Measurements from ENCODE around the gene RBPJ.
"Not testable (repeated sequence)": the region's sequence is repeated elsewhere in the genome, so short reads cannot be mapped to it uniquely, and the experiment has no call there.

RBPJ gene

DNA sequence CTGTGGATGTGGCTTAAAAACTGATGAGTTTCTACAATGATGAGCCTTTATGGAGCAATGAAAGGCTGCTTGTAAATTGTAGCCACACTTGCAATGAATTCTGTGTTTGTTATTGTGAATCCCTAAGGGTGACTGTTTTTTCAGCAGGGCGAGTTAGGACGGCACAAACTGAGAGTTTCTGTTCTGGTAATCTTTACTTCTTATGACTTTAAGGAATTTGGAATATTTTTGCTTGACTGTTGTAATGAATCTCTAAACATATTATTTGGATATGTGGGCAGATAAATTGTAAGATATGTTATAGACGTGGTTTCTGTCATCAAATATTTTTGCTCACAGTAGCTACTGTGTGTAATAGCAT, 22.2 kb downstream of the RBPJ start:
- DNase-seq, result no peak

DNA sequence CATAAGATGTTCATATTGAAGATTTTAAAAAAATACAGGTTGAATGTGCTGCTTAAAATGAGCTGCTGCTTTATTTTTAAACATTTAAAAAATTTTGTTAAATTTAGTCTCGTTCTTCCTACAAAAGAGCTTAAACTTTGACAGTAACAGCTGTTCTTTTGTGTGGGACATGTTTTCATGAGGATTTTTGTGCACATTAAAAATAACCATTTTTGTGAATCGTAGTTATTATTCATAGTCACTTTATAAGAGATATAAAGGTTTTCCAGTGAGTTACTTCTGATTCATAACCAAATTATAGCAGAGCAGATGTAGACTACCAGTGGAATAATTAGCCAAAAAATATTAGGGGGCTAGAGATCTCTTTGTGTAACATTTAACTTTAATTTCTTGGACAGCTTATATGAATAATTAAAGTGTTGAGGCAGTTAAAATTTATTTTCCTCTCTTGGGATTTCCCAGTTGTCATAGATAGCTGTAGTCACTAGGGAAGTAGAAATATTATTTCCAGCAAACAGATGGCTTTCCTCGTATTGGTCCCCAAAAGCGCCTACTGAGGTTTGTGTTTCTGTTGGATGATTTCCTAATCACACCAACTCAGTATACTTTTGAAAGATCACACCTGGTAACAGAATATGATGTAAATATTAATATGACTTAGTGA, 24.2 kb downstream of the RBPJ start:
- no peak for DNase-seq

DNA sequence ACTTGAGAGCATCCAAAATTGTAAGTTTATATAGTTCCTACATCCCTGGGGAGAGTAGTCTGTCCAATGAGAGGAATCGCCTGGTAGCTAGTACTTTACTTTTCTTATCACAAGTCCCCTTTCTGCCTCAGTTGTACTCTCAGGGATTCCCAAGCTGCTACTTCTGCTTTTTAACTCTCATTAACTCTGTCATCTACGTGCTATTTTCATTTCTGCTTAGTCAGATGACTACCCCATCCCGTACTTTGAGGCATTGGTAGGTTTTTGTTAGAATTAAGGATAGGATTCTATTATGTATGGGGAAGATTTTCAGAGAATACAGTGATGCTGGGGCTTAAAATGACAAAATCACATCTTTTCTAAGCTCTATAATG, 24.7 kb downstream of the RBPJ start:
- no peak for DNase-seq

DNA sequence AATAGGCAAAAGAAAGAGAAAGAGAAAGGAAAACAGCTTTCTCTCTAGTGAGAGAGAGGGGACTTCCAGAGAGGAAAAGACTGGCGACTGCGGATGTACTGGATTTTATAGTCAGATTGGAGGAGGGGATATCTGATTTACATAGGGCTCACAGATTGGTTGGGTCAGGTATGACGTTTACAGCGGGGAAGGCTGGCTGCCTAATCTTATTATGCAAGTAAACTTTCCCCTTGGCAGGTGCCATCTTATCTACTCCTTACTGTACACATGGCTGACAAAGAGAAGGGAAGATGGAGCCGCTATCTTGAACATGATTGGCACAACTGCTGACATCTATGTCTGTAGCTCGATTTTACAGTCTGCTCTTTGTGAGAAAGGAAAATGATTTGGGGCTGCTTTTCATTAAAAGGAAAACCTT, 25.4 kb downstream of the RBPJ start:
- DNase-seq, result no peak

DNA sequence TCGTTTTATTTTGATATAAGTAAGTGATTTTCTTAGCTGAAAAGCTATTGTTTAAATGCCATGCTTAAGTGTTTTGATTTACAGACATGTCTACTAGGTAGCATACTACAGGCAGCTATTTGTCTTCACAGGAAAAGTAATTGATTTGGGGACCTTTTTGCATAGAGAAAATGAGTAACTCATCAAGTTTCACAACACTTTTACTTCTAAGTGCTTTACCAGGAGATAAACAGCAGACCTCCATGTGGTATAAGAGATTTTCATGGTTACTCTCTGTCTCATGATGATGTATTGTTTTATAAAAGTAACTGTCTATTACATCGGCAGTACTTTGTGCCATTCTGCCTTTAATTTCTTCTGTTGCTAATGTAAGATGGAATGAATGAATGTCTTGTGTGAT, 28.7 kb downstream of the RBPJ start:
- DNase-seq, result no peak

DNA sequence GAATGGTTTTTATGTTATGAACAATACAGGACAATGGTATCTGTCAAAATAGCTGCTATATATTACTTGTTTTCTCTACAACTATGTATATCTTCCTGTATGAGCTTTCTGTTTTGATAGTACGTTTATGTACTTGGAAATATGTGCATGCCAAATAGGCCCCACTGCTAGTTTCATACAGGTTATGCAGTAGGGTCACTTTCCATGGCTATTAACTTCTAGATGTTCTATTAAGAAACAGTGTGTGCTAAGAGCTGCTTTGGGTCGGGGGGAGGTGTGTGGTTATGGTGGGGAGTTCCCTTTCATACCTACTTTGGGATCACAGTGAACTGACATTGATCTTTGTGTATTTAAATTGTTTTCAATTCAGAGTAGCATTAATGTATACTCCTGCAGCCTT, 30.9 kb downstream of the RBPJ start:
- no peak for DNase-seq

DNA sequence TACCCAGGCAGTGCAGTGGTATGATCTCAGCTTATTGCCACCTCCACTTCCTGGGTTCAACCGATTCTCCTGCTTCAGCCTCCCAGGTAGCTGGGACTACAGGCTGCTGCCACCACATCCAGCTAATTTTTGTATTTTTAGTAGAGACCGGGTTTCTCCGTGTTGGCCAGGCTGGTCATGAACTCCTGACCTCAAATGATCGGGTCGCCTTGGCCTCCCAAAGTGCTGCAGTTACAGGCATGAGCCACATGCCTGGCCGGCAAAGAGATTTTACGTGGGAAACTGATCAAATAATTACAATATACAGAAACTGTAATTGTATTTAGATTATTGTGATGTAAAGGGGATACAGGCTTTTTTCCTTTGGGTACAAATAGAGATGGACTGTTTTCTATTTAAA, 33.7 kb downstream of the RBPJ start:
- DNase-seq, result no peak

DNA sequence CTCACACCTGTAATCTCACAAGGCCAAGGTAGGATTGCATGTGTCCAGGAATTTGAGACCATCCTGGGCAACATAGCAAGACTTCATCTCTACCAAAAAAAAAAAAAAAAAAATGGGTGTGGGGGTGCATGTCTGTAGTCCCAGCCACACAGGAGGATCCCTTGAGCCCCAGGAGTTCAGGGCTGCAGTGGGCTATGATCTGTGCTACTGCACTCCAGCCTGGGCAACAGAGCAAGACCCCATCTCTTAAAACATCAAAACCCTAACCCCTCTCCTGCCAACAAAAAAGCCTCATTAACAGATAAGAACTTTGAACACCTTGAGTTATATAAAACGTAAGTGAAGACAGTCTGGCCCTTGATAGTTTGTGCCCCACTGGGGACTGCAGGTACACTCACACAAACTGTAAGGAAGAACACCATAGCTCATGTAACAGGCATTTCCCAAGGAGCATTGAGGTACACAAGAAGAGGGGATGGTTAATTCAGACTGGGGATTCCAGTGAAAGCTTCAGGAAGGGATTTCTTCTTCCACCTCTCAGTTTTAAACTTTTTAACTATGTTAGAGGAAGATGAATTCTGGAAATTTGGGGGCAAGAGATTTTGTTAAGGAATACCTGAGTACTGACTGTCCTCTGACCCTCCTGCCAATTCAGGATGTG, 34.7 kb downstream of the RBPJ start:
- no peak for DNase-seq

DNA sequence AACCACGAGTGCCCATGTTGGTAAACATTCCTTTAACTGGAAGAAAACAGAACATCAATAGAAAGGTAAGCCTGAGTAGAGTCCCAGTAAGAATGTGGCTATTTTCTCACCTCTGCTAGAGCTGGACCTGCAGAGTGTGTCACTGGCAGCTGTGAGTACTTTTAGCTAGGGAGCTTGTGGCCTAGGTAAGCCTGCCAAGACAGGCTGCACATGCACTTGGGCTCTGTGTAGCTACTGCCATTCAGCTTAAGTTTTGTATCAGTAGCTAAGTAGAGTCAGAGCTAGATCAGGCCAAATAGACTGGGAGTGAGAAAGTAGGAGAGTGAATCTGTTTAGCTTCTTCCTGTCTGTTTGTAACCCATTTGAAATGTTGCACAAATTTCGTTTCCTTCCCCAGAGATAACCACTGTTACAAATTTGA, 35.3 kb downstream of the RBPJ start:
- no peak for DNase-seq

DNA sequence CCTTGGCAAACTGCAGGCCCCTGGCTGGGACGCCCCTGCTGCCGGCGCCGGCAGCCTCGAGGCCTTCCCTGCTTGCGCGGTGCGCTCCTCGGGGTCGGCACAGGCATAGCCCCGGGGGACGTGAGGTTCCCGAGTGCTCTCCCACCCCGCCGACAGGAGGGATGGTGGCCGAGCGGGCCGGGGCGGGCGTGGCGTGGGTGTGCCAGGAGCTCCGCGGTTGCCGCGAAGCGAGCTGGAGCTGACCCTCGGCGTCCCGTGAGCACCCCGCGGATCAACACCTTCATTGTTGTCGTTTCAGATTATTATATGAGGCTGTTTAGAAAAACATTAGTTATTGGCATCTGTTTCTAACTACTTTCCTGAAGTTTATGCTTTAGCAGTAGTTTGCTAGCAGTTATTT, 38.7 kb downstream of the RBPJ start:
- not testable (repeated sequence) for DNase-seq

DNA sequence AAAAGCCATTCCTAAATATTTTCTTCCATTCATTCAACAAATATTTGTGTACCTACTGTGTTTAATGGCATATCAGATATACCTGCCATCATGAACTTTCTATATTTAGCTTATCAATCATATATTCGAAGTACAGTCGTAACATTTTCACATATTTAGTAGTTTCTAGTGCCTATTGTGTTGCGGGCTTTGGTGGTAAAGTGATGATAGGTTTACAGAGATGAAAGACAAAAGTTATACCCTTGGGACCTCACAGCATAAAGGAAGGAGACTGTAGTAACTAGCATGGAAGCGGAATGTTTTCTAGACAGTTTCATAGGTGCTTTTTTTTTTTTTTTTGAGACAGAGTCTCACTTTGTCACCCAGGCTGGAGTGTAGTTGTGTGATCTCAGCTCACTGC, 39.5 kb downstream of the RBPJ start:
- DNase-seq, result no peak

DNA sequence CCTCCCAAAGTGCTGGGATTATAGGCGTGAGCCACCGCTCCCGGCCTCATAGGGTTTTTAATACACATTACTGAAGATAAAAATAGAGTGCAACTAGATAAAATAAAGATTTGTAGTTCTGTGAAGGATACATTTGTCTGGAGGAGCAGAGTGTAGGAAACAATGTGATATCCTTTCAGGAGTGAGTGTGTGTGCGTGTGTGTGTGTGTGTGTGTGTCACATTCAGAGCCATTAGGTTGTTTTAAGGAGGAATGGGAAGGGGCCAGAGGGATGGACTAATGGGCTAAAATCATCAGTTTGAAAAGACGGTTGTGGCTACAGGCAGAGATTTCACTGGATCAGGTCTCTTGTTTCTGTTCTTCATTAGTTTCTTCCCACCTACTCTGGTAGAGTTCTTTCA, 40.0 kb downstream of the RBPJ start:
- no peak for DNase-seq

DNA sequence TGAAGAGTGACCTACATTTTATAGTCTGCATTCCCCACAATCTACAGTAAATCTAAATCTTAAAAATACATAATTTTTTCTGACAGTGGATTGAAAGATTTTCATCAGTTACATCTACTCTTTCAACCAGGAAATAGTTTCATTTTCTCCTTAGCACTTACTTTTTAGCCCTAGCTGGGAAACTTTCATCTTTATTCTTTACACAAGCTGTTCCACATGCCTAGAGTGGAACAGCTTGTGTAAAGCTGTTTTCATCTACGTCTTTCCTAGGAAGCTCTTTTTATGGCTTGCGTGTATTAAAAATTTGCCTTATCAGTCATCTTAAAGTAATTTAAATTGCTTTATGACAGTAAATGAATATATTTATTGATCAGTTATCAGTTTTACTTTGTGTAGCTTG, 40.5 kb downstream of the RBPJ start:
- no peak for DNase-seq

DNA sequence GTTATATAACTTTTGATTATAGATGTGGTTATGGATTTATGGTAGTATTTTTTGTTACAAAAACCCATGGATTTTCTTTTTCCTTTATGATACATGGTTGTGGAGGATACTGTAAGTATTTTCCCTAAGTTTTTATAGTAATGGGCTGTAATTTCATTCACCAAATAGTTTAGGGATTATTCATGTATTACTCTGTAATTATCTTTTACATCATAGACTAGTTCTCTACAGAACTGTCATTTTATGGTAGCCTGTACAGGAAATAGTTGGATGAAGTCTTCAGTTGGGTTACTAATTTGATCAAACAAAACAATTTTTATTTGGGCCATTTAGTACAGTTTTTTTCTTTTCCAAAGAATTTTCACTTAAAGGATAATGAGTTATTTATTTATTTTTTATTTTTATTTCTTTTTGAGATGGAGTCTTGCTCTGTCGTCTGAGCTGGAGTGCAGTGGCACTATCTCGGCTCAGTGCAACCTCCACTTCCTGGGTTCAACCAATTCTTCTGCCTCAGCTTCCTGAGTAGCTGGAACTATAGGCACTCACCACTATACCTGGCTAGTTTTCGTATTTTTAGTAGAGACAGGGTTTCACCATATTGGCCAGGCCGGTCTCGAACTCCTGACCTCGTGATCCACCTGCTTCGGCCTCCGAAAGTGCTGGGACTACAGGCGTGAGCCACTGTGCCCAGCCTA, 42.1 kb downstream of the RBPJ start:
- DNase-seq, result no peak

DNA sequence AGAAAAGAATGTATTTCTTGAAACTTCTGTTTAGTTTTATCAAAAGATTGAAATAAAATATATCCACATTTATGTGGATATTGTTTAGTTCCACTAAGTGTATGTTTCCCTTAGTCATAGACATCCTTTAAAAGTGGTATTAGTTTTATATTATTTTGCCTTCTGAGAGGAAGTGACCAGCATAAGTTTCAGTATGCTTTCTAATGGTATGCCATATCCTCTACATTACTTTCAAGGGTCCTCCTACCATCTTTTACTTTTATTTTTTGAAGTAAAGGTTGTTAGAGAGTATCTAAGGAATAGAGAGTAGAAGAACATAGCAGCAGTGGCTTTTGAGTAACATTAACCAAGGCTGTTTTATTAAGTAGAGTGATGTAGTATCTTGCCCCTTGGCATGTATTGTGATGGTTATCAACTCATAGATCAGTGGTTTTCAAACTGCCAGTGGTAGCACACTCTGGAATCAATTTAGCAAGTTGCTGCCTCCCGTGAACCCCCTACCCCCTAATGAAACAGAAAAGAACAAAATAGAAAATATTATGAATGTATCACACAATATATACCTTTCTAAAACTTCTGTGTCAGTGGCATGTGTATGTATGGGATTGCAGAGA, 44.8 kb downstream of the RBPJ start:
- no peak for DNase-seq

DNA sequence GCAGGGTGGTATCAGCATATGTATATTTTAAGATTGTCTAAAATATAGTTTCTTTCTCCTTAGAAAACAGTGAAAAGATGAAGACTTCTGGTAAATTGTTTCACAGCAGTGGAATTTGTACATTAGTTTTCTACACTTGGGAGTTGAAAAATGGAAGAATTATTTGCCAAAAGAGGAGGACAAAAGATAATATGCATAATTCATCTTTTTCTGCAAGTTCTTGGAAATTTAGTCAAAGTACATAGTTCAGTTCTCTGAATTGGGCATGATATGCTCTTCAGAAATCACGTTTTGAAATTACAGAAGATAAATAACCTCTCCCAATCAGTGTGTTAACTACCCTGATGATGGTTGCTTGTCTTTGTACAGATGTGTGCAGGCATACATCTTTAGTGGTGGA, 47.0 kb downstream of the RBPJ start:
- DNase-seq, result no peak

DNA sequence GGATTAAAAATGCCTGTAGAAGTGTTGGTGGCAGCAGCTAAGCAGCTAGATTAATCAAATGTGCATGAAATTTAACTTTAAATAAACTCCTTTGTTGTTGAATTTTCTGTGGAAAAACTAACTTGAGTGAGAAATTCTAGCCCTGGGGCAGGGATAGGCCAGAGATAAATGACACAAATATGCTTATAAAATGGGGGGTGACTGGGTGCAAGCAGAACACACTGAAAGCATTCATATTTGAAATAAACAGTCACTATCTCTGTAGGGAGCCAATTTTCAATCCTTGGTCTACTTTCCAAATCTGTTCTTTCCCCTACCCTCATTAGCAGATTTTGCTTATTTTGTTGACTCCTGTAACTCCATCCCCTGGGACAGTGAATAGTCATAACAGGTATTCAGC, 47.9 kb downstream of the RBPJ start:
- DNase-seq, result no peak

DNA sequence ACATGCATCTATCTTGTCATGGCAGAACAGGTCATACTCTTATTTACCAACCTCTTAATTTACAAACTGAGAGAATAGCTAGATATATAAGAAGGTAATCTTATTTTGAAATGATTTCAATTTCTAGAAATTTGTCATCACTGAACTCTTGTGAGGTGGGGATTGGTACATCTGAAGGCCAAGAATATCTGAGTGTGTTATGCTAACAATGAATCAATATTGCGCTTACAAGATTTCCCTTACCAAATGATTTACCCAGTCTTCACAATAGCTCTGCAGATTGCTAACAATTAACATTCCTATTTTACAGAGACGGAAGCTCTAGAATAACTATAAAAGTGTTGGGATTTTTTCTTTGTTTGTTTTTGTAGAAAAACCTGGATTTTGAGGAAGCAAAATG, 48.3 kb downstream of the RBPJ start:
- DNase-seq, result no peak

DNA sequence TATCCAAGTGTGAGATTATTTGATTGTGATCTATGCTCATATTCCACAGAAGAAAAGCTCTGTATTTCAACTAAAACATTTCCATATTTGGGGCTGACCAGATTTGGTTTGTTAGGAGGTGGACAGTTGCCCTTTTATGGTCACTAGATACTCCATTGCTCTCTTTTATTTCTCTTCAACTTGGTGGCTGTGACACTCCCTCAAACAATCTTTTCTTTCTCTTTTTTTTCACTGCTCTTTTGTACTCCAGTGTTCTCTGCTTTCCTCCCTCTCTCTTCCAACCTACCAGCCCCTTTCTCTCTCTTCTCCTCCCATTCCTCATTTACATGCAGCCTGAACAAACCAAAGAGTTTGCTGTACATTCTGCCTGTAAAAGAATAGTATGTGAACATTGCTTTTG, 48.8 kb downstream of the RBPJ start:
- DNase-seq, result no peak

DNA sequence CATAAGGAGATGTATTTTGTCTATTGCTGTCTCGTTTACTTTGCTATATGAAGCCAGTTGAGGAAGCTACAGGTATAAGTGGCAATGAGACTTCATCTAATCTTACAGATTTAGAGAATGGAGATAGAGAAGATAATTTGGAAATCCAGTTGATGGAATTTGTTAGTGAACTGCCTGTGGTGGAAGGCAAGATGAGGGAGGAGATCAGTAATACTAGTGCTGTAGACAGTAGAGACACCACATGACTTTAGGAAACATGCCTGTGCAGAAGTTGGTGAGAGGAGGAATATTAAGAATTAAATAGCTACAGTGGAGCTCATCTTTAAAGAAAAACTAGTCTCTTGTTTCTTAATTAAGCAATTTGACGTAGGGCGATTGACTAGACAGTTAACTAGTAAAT, 51.3 kb downstream of the RBPJ start:
- DNase-seq, result no peak

DNA sequence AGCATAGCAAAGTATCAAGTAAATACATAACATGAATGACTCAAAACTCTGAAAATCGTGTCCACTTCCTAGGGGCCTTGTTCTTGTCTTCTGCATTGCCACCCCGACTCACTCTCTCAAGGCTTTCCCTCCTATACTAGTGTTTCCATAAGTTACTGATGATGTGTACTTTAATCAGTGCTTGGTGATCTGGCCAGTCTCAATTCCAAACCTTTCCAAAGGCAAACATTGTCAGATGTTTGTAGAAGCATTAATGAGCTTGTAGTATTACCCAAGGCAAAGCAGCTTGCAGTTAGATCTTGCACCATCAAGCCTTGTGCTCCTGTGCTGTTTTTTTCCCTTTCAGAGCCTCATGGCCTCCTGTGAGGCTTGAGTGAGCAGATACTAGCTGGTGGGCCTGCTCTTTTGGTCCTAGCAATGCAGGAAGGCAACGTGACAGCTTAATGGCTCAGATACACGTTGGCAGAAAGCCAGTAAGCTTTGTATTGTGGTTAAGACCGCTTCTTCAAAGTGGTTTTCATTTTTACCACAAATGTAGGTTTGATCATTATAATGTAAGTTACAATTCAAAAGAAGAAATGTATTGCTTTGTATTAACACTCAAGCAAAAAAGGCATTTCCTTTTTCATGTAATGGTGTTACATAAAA, 51.8 kb downstream of the RBPJ start:
- DNase-seq, result peak; percentile 49

DNA sequence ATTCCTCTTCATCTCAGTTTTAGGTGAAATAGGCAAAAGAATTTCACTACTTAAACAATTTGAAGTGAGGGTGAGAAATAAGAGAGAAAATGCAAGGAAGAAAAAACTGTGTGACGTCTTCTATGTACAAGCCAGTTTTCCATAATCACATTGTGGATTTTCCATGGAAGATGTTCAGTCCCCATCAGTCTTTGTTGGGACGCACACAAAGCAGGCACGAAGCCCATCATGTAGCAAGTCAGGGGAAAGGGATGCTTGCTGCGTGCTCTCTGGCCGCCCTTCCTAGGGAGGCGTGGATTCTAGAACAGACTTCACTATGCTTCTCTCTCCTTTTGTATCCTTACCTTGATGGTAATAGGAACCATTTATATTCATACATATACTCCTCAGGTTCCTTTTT, 54.7 kb downstream of the RBPJ start:
- no peak for DNase-seq
